Esophagus squamous epithelium (tissue), 4 donors: ENCODE measurements around the gene PDGFRA.

Experiments
- CTCF ChIP-seq, 6 experiments: fragments of 450-650 bp in 4 of 6; fragments of 200-600 bp in 2 of 6; sonication (generic) in 2 of 6; IDR thresholded peaks; one replicate each; pipeline ENCODE4 v1.5.1; 2016 to 2019; ENCODE audit warnings: antibody characterized with exemption in 6 of 6, mild to moderate bottlenecking in 4 of 6, moderate library complexity in 4 of 6
- POLR2A ChIP-seq, 4 donors: fragments of 450-650 bp; IDR thresholded peaks; one replicate each; pipeline ENCODE4 v1.6.1; 2017; ENCODE audit warnings: antibody characterized with exemption in 4 of 4, mild to moderate bottlenecking in 4 of 4, moderate library complexity in 3 of 4

GRCh38 chr4:54255881-54256280, 26.8 kb downstream of the PDGFRA start:
- TF ChIP-seq CTCF (IDR thresholded peaks at IDR 0.05), result no peak
- TF ChIP-seq POLR2A (IDR thresholded peaks at IDR 0.05), result no peak
